PFSK-1 (cell line): ENCODE measurements around the gene NTRK1.

Experiments used
- POLR2AphosphoS5 ChIP-seq: IDR thresholded peaks from 2 replicates; pipeline ENCODE4 v1.6.1; 2012; ENCODE audit warnings: low read depth, mild to moderate bottlenecking, control low read depth, low read length, moderate library complexity
- REST ChIP-seq, 2 experiments: IDR thresholded peaks; 2 replicates each; pipeline versions ENCODE4 v1.6.1 to v1.8.0; 2011 to 2012; ENCODE audit warnings: low read depth in 2 of 2, low read length in 2 of 2, control low read depth in 1 of 2, inconsistent platforms in 1 of 2, mild to moderate bottlenecking in 1 of 2, moderate library complexity in 1 of 2; ENCODE audit not compliant: insufficient read depth in 1 of 2
- SIN3A ChIP-seq: IDR thresholded peaks from 2 replicates; pipeline ENCODE4 v1.6.1; 2012; ENCODE audit warnings: mild to moderate bottlenecking, low read length, moderate library complexity, borderline replicate concordance; ENCODE audit not compliant: insufficient read depth

DNA sequence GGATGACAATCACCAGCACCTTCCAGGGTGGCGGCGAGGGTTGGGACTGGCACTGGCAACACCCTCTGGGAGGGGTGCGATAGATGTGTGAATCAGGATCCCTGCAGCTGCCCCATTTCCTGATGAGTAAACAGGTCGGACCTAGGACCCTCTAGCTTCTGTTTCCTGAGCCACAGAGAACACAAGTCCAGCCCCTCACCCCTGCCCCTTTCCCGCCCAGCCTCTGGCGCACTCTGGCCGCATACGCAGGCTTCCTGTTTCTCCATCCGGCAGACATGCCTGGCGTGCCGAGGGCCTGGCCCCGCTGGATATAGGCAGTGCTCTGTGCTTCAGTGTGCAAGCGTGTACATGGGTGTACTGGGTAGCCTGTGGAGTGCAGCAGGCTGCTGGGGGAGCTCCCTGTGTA, 37.5 kb downstream of the NTRK1 start:
- no peak for TF ChIP-seq REST (IDR thresholded peaks at IDR 0.05; ENCODE audit: insufficient read depth in 1 of 2, low read depth in 2 of 2, low read length in 2 of 2)
- TF ChIP-seq SIN3A: no peak
- peak; percentile 56; the same call in 1 of the 2 replicates for TF ChIP-seq POLR2AphosphoS5
